Astrocyte (in vitro differentiated cells and primary cell): Measurements from ENCODE around the gene TMCO1. TPM values are rescaled to one million over a fixed set of nuclear protein-coding genes. Genes with fewer than 3 reads are reported as not detected.

ENCODE experiments used
- DNase-seq: peaks from one replicate; pipeline ENCODE4 v3.0.0-alpha.2; 2010; ENCODE audit warnings: low read depth
- FAIRE-seq: peaks from 2 replicates; lab custom pipeline; 2011; peaks lifted over from hg19 to GRCh38; lab: Jason Lieb, UNC
- H2AFZ ChIP-seq: 2 replicates; pipeline ENCODE4 v1.6.0; 2012; ENCODE audit warnings: low read depth, low read length, inconsistent platforms
- H3K27ac ChIP-seq: 2 replicates; pipeline ENCODE4 v1.5.1; 2011; ENCODE audit warnings: low read depth, low read length, inconsistent platforms
- H3K27me3 ChIP-seq: 2 replicates; pipeline ENCODE4 v1.6.0; 2011; ENCODE audit warnings: low read length, inconsistent platforms; ENCODE audit not compliant: insufficient read depth
- H3K36me3 ChIP-seq: 2 replicates; pipeline ENCODE4 v1.5.1; 2011; ENCODE audit warnings: low read length, inconsistent platforms; ENCODE audit not compliant: insufficient read depth
- H3K4me1 ChIP-seq: 2 replicates; pipeline ENCODE4 v1.5.1; 2011; ENCODE audit warnings: low read length, inconsistent platforms; ENCODE audit not compliant: insufficient read depth
- H3K4me2 ChIP-seq: 2 replicates; pipeline ENCODE4 v1.6.0; 2012; ENCODE audit warnings: low read length, inconsistent platforms
- H3K4me3 ChIP-seq: 2 replicates; pipeline ENCODE4 v1.5.1; 2011; ENCODE audit warnings: low read depth, mild to moderate bottlenecking, low read length, inconsistent platforms; ENCODE audit not compliant: insufficient read depth
- H3K79me2 ChIP-seq: 2 replicates; pipeline ENCODE4 v1.6.0; 2012; ENCODE audit warnings: mild to moderate bottlenecking, low read length, inconsistent platforms; ENCODE audit not compliant: insufficient read depth
- H3K9ac ChIP-seq: 2 replicates; pipeline ENCODE4 v1.6.0; 2012; ENCODE audit warnings: mild to moderate bottlenecking, low read length, inconsistent platforms
- H3K9me3 ChIP-seq: 2 replicates; pipeline ENCODE4 v1.5.1; 2012; ENCODE audit warnings: low read depth, mild to moderate bottlenecking, low read length, inconsistent platforms; ENCODE audit not compliant: insufficient read depth
- H4K20me1 ChIP-seq: 2 replicates; pipeline ENCODE4 v1.6.0; 2012; ENCODE audit warnings: low read length, inconsistent platforms; ENCODE audit not compliant: insufficient read depth
- H3K27ac Mint-ChIP-seq: one replicate; pipeline ENCODE4 v1.8.0; 2021; ENCODE audit warnings: mild to moderate bottlenecking, mixed read lengths; ENCODE audit not compliant: unreplicated experiment
- H3K27me3 Mint-ChIP-seq: one replicate; pipeline ENCODE4 v1.8.0; 2021; ENCODE audit warnings: low read depth, mixed read lengths; ENCODE audit not compliant: unreplicated experiment
- H3K36me3 Mint-ChIP-seq: one replicate; pipeline ENCODE4 v1.8.0; 2021; ENCODE audit warnings: low read depth, mixed read lengths; ENCODE audit not compliant: unreplicated experiment
- H3K4me1 Mint-ChIP-seq: one replicate; pipeline ENCODE4 v1.8.0; 2021; ENCODE audit warnings: low read depth, mixed read lengths; ENCODE audit not compliant: unreplicated experiment
- H3K4me3 Mint-ChIP-seq: one replicate; pipeline ENCODE4 v1.8.0; 2021; ENCODE audit warnings: mild to moderate bottlenecking, moderate library complexity, mixed read lengths; ENCODE audit not compliant: unreplicated experiment
- H3K9me3 Mint-ChIP-seq: one replicate; pipeline ENCODE4 v1.8.0; 2021; ENCODE audit warnings: mild to moderate bottlenecking, mixed read lengths; ENCODE audit not compliant: unreplicated experiment
- CTCF ChIP-seq: IDR thresholded peaks from 2 replicates; pipeline ENCODE4 v1.5.1; 2011; ENCODE audit warnings: low read depth, mild to moderate bottlenecking, inconsistent platforms, low read length, moderate library complexity; ENCODE audit not compliant: insufficient read depth
- EZH2 ChIP-seq: IDR thresholded peaks from 2 replicates; pipeline ENCODE4 v1.6.1; 2012; ENCODE audit warnings: mild to moderate bottlenecking, low read length, inconsistent platforms; ENCODE audit not compliant: insufficient read depth
- total RNA-seq: library from RNA; stranded (reverse); gene quantifications from 2 replicates; pipeline ENCODE4 v1.2.1, GENCODE V29; 2021

TMCO1 gene
- total RNA-seq, 1 donor from 2014 or later, result 135 TPM

DNA sequence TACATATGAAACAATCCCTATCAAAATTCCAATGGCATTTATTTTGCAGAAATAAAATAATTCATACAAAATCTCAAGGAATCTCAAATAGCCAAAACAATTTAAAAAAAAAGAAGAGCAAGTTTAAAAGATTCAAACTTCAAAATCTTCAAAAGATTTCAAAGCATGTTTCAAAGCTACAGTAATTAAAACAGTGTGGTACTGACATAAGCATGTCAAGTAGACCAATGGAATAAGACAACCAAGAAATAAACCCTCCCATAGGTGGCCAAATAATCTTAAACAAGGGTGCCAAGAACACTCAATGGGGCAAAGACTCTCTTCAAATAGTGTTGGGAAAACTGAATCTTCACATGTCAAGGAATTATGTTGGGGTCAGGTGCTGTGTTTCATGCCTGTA, 30.7 kb upstream of the TMCO1 start:
- peaks cover 18% of the 10 kb centered on the region for H3K9me3 Mint-ChIP-seq
- TF ChIP-seq EZH2 (no peak), CTCF (no peak)

DNA sequence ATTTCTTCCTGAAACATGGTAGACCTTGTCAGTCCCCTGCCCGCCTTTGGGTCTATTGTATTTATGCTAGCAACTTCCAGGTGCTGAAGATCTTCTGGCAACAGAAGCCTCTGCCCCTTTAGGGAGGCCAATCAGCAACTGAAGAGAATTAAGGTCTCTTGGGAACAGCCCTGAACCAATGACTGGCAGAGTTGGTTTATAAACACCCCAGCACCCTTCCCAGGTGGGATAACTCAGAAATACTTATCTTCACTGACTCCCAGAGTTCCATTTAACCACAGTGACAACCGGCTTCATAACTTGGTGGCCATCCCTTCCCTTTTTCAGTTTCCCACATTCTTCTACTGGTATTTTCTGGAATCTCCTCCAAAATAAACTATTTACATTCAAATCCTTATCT, 27.2 kb upstream of the TMCO1 start:
- no peaks in the 10 kb centered on the region for H3K79me2 ChIP-seq
- Mint-ChIP-seq H3K9me3 (peaks cover 9% of the 10 kb centered on the region), H3K27me3 (no peaks in the 10 kb centered on the region), H3K27ac (no peak overlapping the region), H3K4me3 (no peak overlapping the region), H3K4me1 (no peaks in the 10 kb centered on the region), H3K36me3 (no peaks in the 10 kb centered on the region)
- no peak overlapping the region for H3K9ac ChIP-seq
- no peaks in the 10 kb centered on the region for H3K36me3 ChIP-seq
- H2AFZ ChIP-seq, result no peak overlapping the region
- no peaks in the 10 kb centered on the region for H3K4me1 ChIP-seq
- no peaks in the 10 kb centered on the region for H4K20me1 ChIP-seq
- no peaks in the 10 kb centered on the region for H3K27me3 ChIP-seq
- H3K27ac ChIP-seq, result no peak overlapping the region
- FAIRE-seq (no peak), DNase-seq (no peak)
- TF ChIP-seq EZH2 (no peak), CTCF (no peak)
- no peak overlapping the region for H3K4me3 ChIP-seq
- no peak overlapping the region for H3K4me2 ChIP-seq
- peaks cover 5% of the 10 kb centered on the region for H3K9me3 ChIP-seq

More for the DNA sequence above, 30.7 kb upstream of the TMCO1 start:
- no peaks in the 10 kb centered on the region for H3K4me1 ChIP-seq
- H2AFZ ChIP-seq, result no peak overlapping the region
- H3K79me2 ChIP-seq, result no peaks in the 10 kb centered on the region
- Mint-ChIP-seq H3K4me1 (no peaks in the 10 kb centered on the region), H3K4me3 (no peak overlapping the region), H3K27ac (no peak overlapping the region), H3K27me3 (peaks cover 4% of the 10 kb centered on the region), H3K36me3 (no peaks in the 10 kb centered on the region)
- FAIRE-seq, result no peak
- H3K36me3 ChIP-seq, result no peaks in the 10 kb centered on the region
- H3K27ac ChIP-seq, result no peak overlapping the region
- no peak overlapping the region for H3K4me2 ChIP-seq
- no peak overlapping the region for H3K4me3 ChIP-seq
- H3K9me3 ChIP-seq, result peaks cover 5% of the 10 kb centered on the region
- no peaks in the 10 kb centered on the region for H4K20me1 ChIP-seq
- no peaks in the 10 kb centered on the region for H3K27me3 ChIP-seq
- DNase-seq, result no peak
- no peak overlapping the region for H3K9ac ChIP-seq

- Mint-ChIP-seq H3K9me3 (peaks cover 3% of the 10 kb centered on the region), H3K27me3 (no peaks in the 10 kb centered on the region), H3K4me3 (no peak overlapping the region), H3K27ac (no peak overlapping the region), H3K36me3 (no peaks in the 10 kb centered on the region), H3K4me1 (no peaks in the 10 kb centered on the region)
- DNase-seq (no peak), FAIRE-seq (no peak)
- Histone ChIP-seq H3K4me3 (no peak overlapping the region), H3K27ac (no peak overlapping the region), H3K27me3 (no peaks in the 10 kb centered on the region), H3K4me1 (no peaks in the 10 kb centered on the region), H3K79me2 (no peaks in the 10 kb centered on the region), H2AFZ (no peak overlapping the region), H3K4me2 (no peak overlapping the region), H4K20me1 (no peaks in the 10 kb centered on the region), H3K9me3 (no peaks in the 10 kb centered on the region), H3K36me3 (no peaks in the 10 kb centered on the region), H3K9ac (no peak overlapping the region)
- TF ChIP-seq EZH2 (no peak), CTCF (no peak)
These were observed 25.3 kb upstream of the TMCO1 start for GRCh38 chr1:165793951-165794350.
